Glutamatergic neuron (in vitro differentiated cells): Measurements from ENCODE around the gene TOM1. TPM values are rescaled to one million over a fixed set of nuclear protein-coding genes. Genes with fewer than 3 reads are reported as not detected.

Experiments
- DNase-seq: peaks from one replicate; pipeline ENCODE4 v3.0.0; 2022
- H3K27ac Mint-ChIP-seq: one replicate; pipeline ENCODE4 v1.8.0; 2020; ENCODE audit warnings: mild to moderate bottlenecking, mixed read lengths, inconsistent platforms; ENCODE audit not compliant: unreplicated experiment
- H3K27me3 Mint-ChIP-seq: one replicate; pipeline ENCODE4 v1.8.0; 2020; ENCODE audit warnings: mild to moderate bottlenecking, moderate library complexity, mixed read lengths, inconsistent platforms; ENCODE audit not compliant: unreplicated experiment
- H3K36me3 Mint-ChIP-seq: one replicate; pipeline ENCODE4 v1.8.0; 2020; ENCODE audit warnings: mild to moderate bottlenecking, mixed read lengths, inconsistent platforms; ENCODE audit not compliant: unreplicated experiment
- H3K4me1 Mint-ChIP-seq: one replicate; pipeline ENCODE4 v1.8.0; 2020; ENCODE audit warnings: mild to moderate bottlenecking, low read depth, mixed read lengths, inconsistent platforms; ENCODE audit not compliant: unreplicated experiment
- H3K4me3 Mint-ChIP-seq: one replicate; pipeline ENCODE4 v1.8.0; 2020; ENCODE audit warnings: mild to moderate bottlenecking, mixed read lengths, inconsistent platforms; ENCODE audit not compliant: unreplicated experiment
- H3K9me3 Mint-ChIP-seq: one replicate; pipeline ENCODE4 v1.8.0; 2020; ENCODE audit warnings: mild to moderate bottlenecking, moderate library complexity, mixed read lengths, inconsistent platforms; ENCODE audit not compliant: unreplicated experiment
- total RNA-seq: library from RNA; stranded (reverse); fragmentation: NEBNext Ultra II Directional; extraction: Animal tissue kit (Norgen Biotek cat#: 25700); gene quantifications from one replicate; pipeline ENCODE4 v1.2.1, GENCODE V29; 2021; ENCODE audit not compliant: unreplicated experiment
- TF ChIP-seq, protein P1 (sequence below): fragments of 200-600 bp; sonication (generic); IDR thresholded peaks from one replicate; pipeline ENCODE4 v1.5.0; 2021; ENCODE audit not compliant: partially characterized antibody, unreplicated experiment

TOM1 gene
- total RNA-seq, 1 donor from 2014 or later = 40.6 TPM

- Mint-ChIP-seq H3K4me3 (peak overlapping the region; percentile 89), H3K27ac (peak overlapping the region; percentile 38), H3K9me3 (peaks cover 4% of the 10 kb centered on the region), H3K27me3 (peaks cover 6% of the 10 kb centered on the region), H3K36me3 (no peaks in the 10 kb centered on the region), H3K4me1 (peaks cover 11% of the 10 kb centered on the region)
- DNase-seq = peak; percentile 92
- TF ChIP-seq, protein P1, sequence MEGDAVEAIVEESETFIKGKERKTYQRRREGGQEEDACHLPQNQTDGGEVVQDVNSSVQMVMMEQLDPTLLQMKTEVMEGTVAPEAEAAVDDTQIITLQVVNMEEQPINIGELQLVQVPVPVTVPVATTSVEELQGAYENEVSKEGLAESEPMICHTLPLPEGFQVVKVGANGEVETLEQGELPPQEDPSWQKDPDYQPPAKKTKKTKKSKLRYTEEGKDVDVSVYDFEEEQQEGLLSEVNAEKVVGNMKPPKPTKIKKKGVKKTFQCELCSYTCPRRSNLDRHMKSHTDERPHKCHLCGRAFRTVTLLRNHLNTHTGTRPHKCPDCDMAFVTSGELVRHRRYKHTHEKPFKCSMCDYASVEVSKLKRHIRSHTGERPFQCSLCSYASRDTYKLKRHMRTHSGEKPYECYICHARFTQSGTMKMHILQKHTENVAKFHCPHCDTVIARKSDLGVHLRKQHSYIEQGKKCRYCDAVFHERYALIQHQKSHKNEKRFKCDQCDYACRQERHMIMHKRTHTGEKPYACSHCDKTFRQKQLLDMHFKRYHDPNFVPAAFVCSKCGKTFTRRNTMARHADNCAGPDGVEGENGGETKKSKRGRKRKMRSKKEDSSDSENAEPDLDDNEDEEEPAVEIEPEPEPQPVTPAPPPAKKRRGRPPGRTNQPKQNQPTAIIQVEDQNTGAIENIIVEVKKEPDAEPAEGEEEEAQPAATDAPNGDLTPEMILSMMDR = peak; percentile 76
Observed at GRCh38 chr22:35350539-35351503, 51.1 kb downstream of the TOM1 start.

DNA sequence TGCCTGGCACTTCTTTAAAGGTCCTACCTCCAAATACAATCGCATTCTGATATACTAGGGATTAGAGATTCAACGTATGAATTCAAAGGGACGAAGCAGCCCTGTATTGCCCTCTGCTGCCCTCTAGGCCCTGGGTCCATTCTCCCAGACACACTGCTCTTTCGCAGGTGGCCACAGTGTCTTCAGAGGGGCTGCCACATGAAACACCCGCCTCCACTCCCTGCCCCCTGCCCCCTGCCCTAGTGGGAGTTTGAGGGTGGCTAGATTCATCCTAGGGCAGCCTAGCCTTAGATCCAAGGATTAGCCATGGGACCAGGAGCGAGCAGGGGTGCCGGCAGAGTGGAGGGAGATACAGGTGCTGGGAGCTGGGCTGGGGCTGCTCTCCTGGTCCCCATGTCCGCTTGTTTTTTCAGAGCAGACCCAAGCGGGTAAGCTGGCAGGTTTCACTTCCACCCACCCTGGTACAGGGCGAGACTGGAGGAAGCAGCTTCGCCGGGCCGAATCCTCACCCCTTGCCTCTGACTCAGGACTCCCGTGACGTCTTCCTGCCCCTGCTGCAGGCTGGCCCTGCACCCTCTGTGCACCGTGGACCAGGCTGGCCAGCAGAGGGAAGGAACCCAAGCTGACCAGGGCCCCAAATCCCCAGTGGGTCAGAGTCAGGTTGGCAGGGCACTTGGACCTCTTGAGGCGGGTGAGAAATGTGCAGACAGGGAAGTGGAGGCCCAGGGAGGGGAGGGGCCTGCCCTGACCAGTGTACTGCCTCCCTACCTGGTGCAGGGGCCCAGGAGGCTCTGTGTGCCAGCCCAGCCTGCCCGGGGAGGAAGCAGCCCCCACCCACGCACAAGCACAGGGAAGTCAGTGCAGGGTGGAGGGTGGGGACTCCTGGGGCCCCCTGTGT lies 52.8 kb downstream of the TOM1 start:
- TF ChIP-seq, protein P1 = no peak
- Mint-ChIP-seq H3K4me1 (peaks cover 15% of the 10 kb centered on the region), H3K9me3 (peaks cover 4% of the 10 kb centered on the region), H3K36me3 (no peaks in the 10 kb centered on the region), H3K27ac (no peak overlapping the region), H3K27me3 (peaks cover 6% of the 10 kb centered on the region), H3K4me3 (no peak overlapping the region)
- DNase-seq = peak; percentile 70

DNA sequence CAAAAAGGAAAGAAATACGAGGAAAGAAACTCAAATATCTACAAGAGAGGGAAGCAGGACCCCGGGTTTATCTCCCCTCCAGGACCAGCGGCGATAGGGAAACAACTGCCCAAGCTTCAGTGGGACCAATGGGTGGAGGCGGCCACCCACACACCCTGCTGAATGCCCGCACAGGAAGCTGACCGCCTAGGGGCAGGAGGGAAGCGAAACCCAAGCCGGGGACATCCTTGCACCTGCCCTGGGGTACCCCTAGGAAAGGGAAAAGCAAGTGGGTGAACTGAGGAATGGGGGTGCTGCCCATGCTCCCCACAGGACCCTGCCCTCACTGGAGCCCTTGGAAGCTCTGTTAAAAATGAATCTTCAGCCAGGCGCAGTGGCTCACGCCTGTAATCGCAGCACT lies 53.6 kb downstream of the TOM1 start:
- TF ChIP-seq, protein P1 = no peak
- H3K27ac Mint-ChIP-seq = no peak overlapping the region
- H3K4me1 Mint-ChIP-seq = peaks cover 15% of the 10 kb centered on the region
- peaks cover 4% of the 10 kb centered on the region for H3K9me3 Mint-ChIP-seq
- H3K27me3 Mint-ChIP-seq = peaks cover 6% of the 10 kb centered on the region
- no peak for DNase-seq
- no peaks in the 10 kb centered on the region for H3K36me3 Mint-ChIP-seq
- no peak overlapping the region for H3K4me3 Mint-ChIP-seq

- TF ChIP-seq, protein P1 = no peak
- H3K9me3 Mint-ChIP-seq = peaks cover 4% of the 10 kb centered on the region
- H3K4me1 Mint-ChIP-seq = peaks cover 15% of the 10 kb centered on the region
Observed at GRCh38 chr22:35354068-35354467, 54.4 kb downstream of the TOM1 start.

More at GRCh38 chr22:35354068-35354467, 54.4 kb downstream of the TOM1 start:
- peak; percentile 50 for DNase-seq
- Mint-ChIP-seq H3K4me3 (no peak overlapping the region), H3K36me3 (no peaks in the 10 kb centered on the region), H3K27me3 (peaks cover 6% of the 10 kb centered on the region), H3K27ac (no peak overlapping the region)
